Activated CD4-positive, CD25-positive, alpha-beta regulatory T cell (primary cell): ENCODE results near the gene BICD1.

ENCODE experiments used
- DNase-seq, 4 experiments: peaks; one replicate each; lab custom pipeline; 2025; lab: John Stamatoyannopoulos, UW

The BICD1 gene

DNA sequence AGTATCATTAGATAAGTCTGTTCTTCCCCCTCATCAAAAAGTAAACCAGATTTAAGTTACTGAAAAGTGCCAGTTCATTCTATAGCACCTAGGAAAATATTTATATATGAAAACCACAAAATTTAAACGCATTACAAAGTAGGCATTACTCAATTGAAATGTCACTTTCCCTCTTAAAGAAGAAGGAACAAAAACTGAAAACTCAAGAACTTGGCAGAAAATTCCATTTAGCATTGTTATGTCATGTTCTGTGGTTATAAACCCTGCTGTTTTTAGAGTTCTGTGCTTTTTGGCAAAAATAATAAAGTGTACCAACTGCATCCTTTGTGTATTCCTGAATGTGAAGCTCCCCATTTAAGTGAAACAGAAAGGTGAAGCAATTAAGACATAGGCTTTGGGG lies 296.3 kb downstream of the BICD1 start:
- no peak for DNase-seq

- DNase-seq: no peak
Measured at GRCh38 chr12:32407795-32408194, 301.1 kb downstream of the BICD1 start.

GRCh38 chr12:32413412-32413811 lies 306.8 kb downstream of the BICD1 start:
- no peak for DNase-seq

DNA sequence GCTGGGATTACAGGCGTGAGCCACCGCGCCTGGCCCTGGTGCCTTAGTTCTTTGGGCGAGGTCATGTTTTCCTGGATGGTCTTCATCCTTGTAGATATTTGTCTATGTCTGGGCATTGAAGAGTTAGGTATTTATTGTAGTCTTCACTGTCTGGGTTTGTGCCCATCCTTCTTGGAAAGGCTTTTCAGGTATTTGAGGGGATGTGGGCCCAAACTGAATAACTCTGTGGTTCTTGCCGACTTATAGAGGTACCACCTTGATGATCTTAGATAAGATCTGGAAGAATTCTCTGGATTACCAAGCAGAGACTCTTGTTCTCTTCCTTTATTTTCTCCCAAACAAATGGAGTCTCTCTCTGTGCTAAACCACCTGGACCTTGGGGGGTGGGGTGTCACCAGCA lies 311.6 kb downstream of the BICD1 start:
- no peak for DNase-seq

DNA sequence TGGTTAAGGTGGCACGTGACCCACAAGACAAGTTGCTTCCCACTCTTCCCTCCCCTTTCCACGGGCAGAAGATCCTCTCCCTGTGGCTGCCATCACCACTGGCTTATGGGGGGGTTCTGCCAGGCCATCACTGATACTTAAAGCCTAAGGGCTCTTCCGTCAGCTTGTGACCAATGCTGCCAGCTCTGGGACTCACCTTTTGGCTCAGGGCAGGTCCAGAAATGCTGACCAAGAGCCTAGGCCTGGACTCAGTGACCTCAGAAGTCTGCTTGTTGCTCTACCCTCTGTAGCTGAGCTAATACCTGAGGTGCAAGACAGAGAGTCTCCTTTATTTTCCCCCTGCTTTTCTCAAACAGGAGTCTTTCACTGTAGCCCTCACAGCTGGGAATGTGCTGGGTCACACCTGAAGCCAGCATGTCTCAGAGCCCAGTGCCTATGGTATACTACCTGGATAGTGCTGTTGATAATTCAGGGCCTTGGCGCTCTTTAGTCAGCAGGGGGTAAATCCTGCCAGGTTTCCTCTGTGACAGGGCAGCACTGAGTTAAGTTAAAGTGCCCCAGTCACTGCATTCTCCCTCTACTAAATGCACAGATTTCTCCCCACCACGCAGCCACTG lies 312.4 kb downstream of the BICD1 start:
- no peak for DNase-seq

DNA sequence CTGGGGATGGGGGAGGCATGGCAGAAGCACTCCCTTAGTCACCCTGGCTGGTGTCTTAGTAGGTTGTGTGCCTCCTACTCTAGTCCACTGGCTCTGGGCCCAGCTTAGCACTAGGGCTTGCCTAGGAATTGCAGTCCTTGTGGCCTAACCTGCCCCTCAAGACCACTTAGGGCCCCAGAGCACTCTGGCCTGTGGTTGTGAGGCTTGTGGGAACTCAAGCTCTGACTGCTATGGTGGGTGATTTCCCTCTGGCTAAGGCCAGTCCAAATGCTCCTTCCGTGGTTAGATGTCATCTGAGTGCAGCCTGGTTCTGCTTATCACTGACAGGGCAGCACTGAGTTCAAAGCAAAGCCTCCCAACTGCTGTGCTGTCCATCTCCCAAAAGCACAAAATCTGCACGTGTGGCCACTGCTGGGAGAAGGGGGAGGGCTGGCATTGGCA lies 312.9 kb downstream of the BICD1 start:
- no peak for DNase-seq

GRCh38 chr12:32420356-32420755 lies 313.7 kb downstream of the BICD1 start:
- no peak for DNase-seq

DNA sequence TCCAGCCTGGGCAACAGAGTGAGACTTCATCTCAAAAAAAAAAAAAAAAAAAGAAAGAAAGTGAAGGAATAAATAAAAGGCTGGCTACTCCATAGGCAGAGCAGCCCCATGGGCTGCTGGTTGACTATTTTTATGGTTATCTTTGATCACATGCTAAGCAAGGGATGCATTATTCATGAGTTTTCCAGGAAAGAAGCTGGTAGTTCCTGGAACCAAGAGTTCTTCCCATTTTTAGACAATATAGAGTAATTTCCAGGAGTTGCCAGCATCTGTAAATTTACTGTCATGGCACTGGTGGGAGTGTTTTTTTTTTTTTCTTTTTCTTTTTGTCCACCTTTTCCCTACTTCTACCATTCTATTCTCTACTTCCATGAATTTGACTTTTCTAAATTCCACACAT lies 316.9 kb downstream of the BICD1 start:
- no peak for DNase-seq

- DNase-seq: no peak
Measured at GRCh38 chr12:32431025-32431424, 324.4 kb downstream of the BICD1 start.
